Transverse colon (tissue), 4 donors: ENCODE measurements around the gene NFATC4. TPM values are rescaled to one million over a fixed set of nuclear protein-coding genes. Genes with fewer than 3 reads are reported as not detected.

Experiments used
- DNase-seq: peaks from one replicate; pipeline ENCODE4 v3.0.0-alpha.2; 2019
- H3K27ac ChIP-seq, 4 donors: fragments of 200-600 bp; sonication (generic); 2 replicates each; pipeline ENCODE4 v1.5.1; 2016 to 2018; ENCODE audit warnings: inconsistent platforms in 4 of 4
- H3K27me3 ChIP-seq: fragments of 200-600 bp; sonication (generic); 2 replicates; pipeline ENCODE4 v1.5.1; 2017; ENCODE audit warnings: inconsistent platforms
- H3K36me3 ChIP-seq, 4 donors: fragments of 200-600 bp; sonication (generic); 2 replicates each; pipeline ENCODE4 v1.5.1; 2017 to 2019; ENCODE audit warnings: inconsistent platforms in 4 of 4
- H3K4me1 ChIP-seq, 4 donors: fragments of 200-600 bp; sonication (generic); 2 replicates each; pipeline ENCODE4 v1.5.1; 2017 to 2020; ENCODE audit warnings: inconsistent platforms in 4 of 4
- H3K4me3 ChIP-seq, 4 donors: fragments of 200-600 bp; sonication (generic); 1 replicate in 1 of 4; 2 replicates in 3 of 4; pipeline versions ENCODE4 v1.5.1 to v1.6.1; 2017 to 2019; ENCODE audit warnings: inconsistent platforms in 4 of 4
- H3K9me3 ChIP-seq, 2 donors: fragments of 200-600 bp; sonication (generic); 2 replicates each; pipeline ENCODE4 v1.5.1; 2017 to 2019; ENCODE audit warnings: inconsistent platforms in 2 of 2
- EP300 ChIP-seq: sonication (generic); formaldehyde crosslinking; IDR thresholded peaks from one replicate; pipeline ENCODE4 v1.6.1; 2017; ENCODE audit warnings: antibody characterized with exemption, low read depth
- POLR2A ChIP-seq: fragments of 450-650 bp; IDR thresholded peaks from one replicate; pipeline ENCODE4 v1.6.1; 2016; ENCODE audit warnings: antibody characterized with exemption, mild to moderate bottlenecking, moderate library complexity
- POLR2AphosphoS5 ChIP-seq, 3 donors: sonication (generic); formaldehyde crosslinking; IDR thresholded peaks; one replicate each; pipeline ENCODE4 v1.6.1; 2016; ENCODE audit warnings: antibody characterized with exemption in 3 of 3
- WGBS, 2 donors: methylation state at CpG; one replicate each; pipeline ENCODE4 v1.1.5; 2018; ENCODE audit warnings: low coverage in 1 of 2; 5-methylcytosine and 5-hydroxymethylcytosine counted together
- in situ Hi-C, 4 donors: fragments of 200-750 bp; cut with MboI; loops; one replicate each; pipeline versions ENCODE4 v1.15.0 to v1.15.1; 2017; ENCODE audit warnings: low sequenced_read_pairs in 3 of 4, low pct_ligation_motif_present in 1 of 4, low pct_unique_long_range_greater_than_20kb in 1 of 4
- intact Hi-C: fragments of 100-400 bp; cut with DNase I; formaldehyde crosslinking; loops from one replicate; pipeline ENCODE4 v1.15.1; 2023; ENCODE audit warnings: low total_unique reads
- total RNA-seq, 4 donors: library from RNA; depleted of rRNA; stranded (reverse); fragments of >200 nt; gene quantifications; one replicate each; pipeline ENCODE4 v1.1.0, GENCODE V29; 2016
- TF ChIP-seq, protein P1 (sequence below), 5 experiments: fragments of 200-600 bp in 3 of 5; fragments of 450-650 bp in 2 of 5; sonication (generic) in 3 of 5; IDR thresholded peaks; 1 replicate in 2 of 5; 2 replicates in 3 of 5; pipeline ENCODE4 v1.5.1; 2016 to 2017; ENCODE audit warnings: antibody characterized with exemption in 5 of 5, inconsistent platforms in 3 of 5, mild to moderate bottlenecking in 2 of 5, moderate library complexity in 1 of 5

NFATC4 gene
- total RNA-seq, 4 donors from 2014 or later, result 13.4 to 58.0 (median 20.9) TPM

- no peaks in the 10 kb centered on the region for H3K9me3 ChIP-seq
- no peak for DNase-seq
- TF ChIP-seq EP300 (no peak), POLR2AphosphoS5 (IDR thresholded peaks at IDR 0.05) (peak in 1 of 3 donors; percentile 10)
- H3K27ac ChIP-seq, result peak overlapping the region in 2 of 4 donors; percentile 4 to 13
- peaks cover 0 to 4% (median 0%) of the 10 kb centered on the region in 4 donors for H3K36me3 ChIP-seq
- in situ Hi-C loops (loop anchor here in 3 of 4 donors (5.0 to 25.0 kb wide), 3 partner anchors 97 to 102 kb away; partner anchors contain the start of genes CBLN3 (in 1 of the 3), KHNYN (in 1 of the 3) and SDR39U1 (in 1 of the 3)), intact Hi-C loops (no loop called here)
- peak overlapping the region in 1 of 4 donors; percentile 41 for H3K4me3 ChIP-seq
- 81% methylated on average over 12 of the region's 12 CpGs; no CpG with 5 or more reads in 1 of the 2 donors for WGBS, 2 donors
- H3K4me1 ChIP-seq, result peaks cover 15 to 51% (median 36%) of the 10 kb centered on the region in 4 donors
- peaks cover 28% of the 10 kb centered on the region for H3K27me3 ChIP-seq
Measured at GRCh38 chr14:24335461-24336171, 32.4 kb upstream of the NFATC4 start.

- intact Hi-C loops (no loop called here), in situ Hi-C loops (loop anchor here in 3 of 4 donors (5.0 to 25.0 kb wide), 3 partner anchors 95 to 100 kb away; partner anchors contain the start of genes CBLN3 (in 1 of the 3), KHNYN (in 1 of the 3) and SDR39U1 (in 1 of the 3))
- peaks cover 15 to 45% (median 32%) of the 10 kb centered on the region in 4 donors for H3K4me1 ChIP-seq
- no peak overlapping the region for H3K27ac ChIP-seq
- WGBS, 2 donors, result 79 to 88% methylated on average over 2 to 7 of the region's 7 CpGs
- H3K9me3 ChIP-seq, result no peaks in the 10 kb centered on the region
- peaks cover 0 to 4% (median 0%) of the 10 kb centered on the region in 4 donors for H3K36me3 ChIP-seq
- no peak overlapping the region for H3K4me3 ChIP-seq
- peaks cover 28% of the 10 kb centered on the region for H3K27me3 ChIP-seq
- TF ChIP-seq POLR2AphosphoS5 (IDR thresholded peaks at IDR 0.05), result no peak
- no peak for TF ChIP-seq EP300
- TF ChIP-seq POLR2A, result no peak
- TF ChIP-seq, protein P1, sequence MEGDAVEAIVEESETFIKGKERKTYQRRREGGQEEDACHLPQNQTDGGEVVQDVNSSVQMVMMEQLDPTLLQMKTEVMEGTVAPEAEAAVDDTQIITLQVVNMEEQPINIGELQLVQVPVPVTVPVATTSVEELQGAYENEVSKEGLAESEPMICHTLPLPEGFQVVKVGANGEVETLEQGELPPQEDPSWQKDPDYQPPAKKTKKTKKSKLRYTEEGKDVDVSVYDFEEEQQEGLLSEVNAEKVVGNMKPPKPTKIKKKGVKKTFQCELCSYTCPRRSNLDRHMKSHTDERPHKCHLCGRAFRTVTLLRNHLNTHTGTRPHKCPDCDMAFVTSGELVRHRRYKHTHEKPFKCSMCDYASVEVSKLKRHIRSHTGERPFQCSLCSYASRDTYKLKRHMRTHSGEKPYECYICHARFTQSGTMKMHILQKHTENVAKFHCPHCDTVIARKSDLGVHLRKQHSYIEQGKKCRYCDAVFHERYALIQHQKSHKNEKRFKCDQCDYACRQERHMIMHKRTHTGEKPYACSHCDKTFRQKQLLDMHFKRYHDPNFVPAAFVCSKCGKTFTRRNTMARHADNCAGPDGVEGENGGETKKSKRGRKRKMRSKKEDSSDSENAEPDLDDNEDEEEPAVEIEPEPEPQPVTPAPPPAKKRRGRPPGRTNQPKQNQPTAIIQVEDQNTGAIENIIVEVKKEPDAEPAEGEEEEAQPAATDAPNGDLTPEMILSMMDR (IDR thresholded peaks at IDR 0.05), result no peak
- no peak for DNase-seq
Measured at GRCh38 chr14:24337144-24337823, 30.7 kb upstream of the NFATC4 start.

GRCh38 chr14:24337824-24338175 is 30.2 kb upstream of the NFATC4 start:
- intact Hi-C loops (no loop called here), in situ Hi-C loops (loop anchor here in 3 of 4 donors (5.0 to 25.0 kb wide), 3 partner anchors 95 to 100 kb away; partner anchors contain the start of genes CBLN3 (in 1 of the 3), KHNYN (in 1 of the 3) and SDR39U1 (in 1 of the 3))
- peaks cover 10 to 40% (median 27%) of the 10 kb centered on the region in 4 donors for H3K4me1 ChIP-seq

GRCh38 chr14:24338843-24339242 is 29.1 kb upstream of the NFATC4 start:
- peak overlapping the region in 3 of 4 donors; percentile 47 to 60 (median 57) for H3K4me3 ChIP-seq
- in situ Hi-C loops, result loop anchor here in 3 of 4 donors (5.0 to 25.0 kb wide), 3 partner anchors 93 to 98 kb away; partner anchors contain the start of genes CBLN3 (in 1 of the 3), KHNYN (in 1 of the 3) and SDR39U1 (in 1 of the 3)
- peak overlapping the region in 2 of 4 donors; percentile 82 to 85 for H3K27ac ChIP-seq
- H3K27me3 ChIP-seq, result peaks cover 17% of the 10 kb centered on the region
- TF ChIP-seq, protein P1 (IDR thresholded peaks at IDR 0.05), result no peak
- intact Hi-C loops, result no loop called here
- H3K4me1 ChIP-seq, result peaks cover 9 to 30% (median 17%) of the 10 kb centered on the region in 4 donors
- H3K36me3 ChIP-seq, result peaks cover 0 to 4% (median 0%) of the 10 kb centered on the region in 4 donors
- 88% methylated on average over 6 of the region's 14 CpGs; no CpG with 5 or more reads in 1 of the 2 donors for WGBS, 2 donors
- H3K9me3 ChIP-seq, result no peaks in the 10 kb centered on the region
- DNase-seq, result no peak

More at GRCh38 chr14:24337824-24338175, 30.2 kb upstream of the NFATC4 start:
- DNase-seq, result no peak
- H3K36me3 ChIP-seq, result peaks cover 0 to 4% (median 0%) of the 10 kb centered on the region in 4 donors
- WGBS, 2 donors, result 85 to 98% methylated on average over 6 to 8 of the region's 8 CpGs
- H3K27me3 ChIP-seq, result peaks cover 23% of the 10 kb centered on the region
- no peak overlapping the region for H3K4me3 ChIP-seq
- TF ChIP-seq EP300 (no peak), POLR2AphosphoS5 (IDR thresholded peaks at IDR 0.05) (no peak), POLR2A (no peak)
- TF ChIP-seq, protein P1 (IDR thresholded peaks at IDR 0.05), result no peak
- H3K27ac ChIP-seq, result no peak overlapping the region
- no peaks in the 10 kb centered on the region for H3K9me3 ChIP-seq
